Keratinocyte (primary cell): ENCODE measurements around the gene ZNFX1. TPM values are rescaled to one million over a fixed set of nuclear protein-coding genes. Genes with fewer than 3 reads are reported as not detected.

Experiments
- DNase-seq: peaks from one replicate; pipeline ENCODE4 v3.0.0-alpha.2; 2011; ENCODE audit warnings: low read depth, missing footprints, low spot score
- FAIRE-seq: peaks from 2 replicates; lab custom pipeline; 2011; peaks lifted over from hg19 to GRCh38; lab: Jason Lieb, UNC
- H2AFZ ChIP-seq: 2 replicates; pipeline ENCODE4 v1.6.0; 2012; ENCODE audit warnings: low read length, control low read depth, inconsistent platforms; ENCODE audit not compliant: control insufficient read depth
- H3K27ac ChIP-seq: 2 replicates; pipeline ENCODE4 v1.5.1; 2011; ENCODE audit warnings: low read length; ENCODE audit not compliant: control insufficient read depth, insufficient read depth
- H3K27me3 ChIP-seq: 3 replicates; pipeline ENCODE4 v1.6.0; 2011; ENCODE audit warnings: low read length; ENCODE audit not compliant: control insufficient read depth, insufficient read depth; ENCODE audit errors: extremely low read depth
- H3K36me3 ChIP-seq, 2 experiments: 2 replicates in 1 of 2; 3 replicates in 1 of 2; pipeline ENCODE4 v1.5.1; 2011; ENCODE audit warnings: low read length in 2 of 2, mild to moderate bottlenecking in 1 of 2; ENCODE audit not compliant: control insufficient read depth in 2 of 2, insufficient read depth in 2 of 2; ENCODE audit errors: extremely low read depth in 1 of 2
- H3K4me1 ChIP-seq: 3 replicates; pipeline ENCODE4 v1.5.1; 2011; ENCODE audit warnings: low read length; ENCODE audit not compliant: control insufficient read depth, insufficient read depth; ENCODE audit errors: extremely low read depth
- H3K4me2 ChIP-seq: 3 replicates; pipeline ENCODE4 v1.6.0; 2011; ENCODE audit warnings: low read depth, low read length; ENCODE audit not compliant: control insufficient read depth, insufficient read depth; ENCODE audit errors: extremely low read depth
- H3K4me3 ChIP-seq, 3 experiments: fragments of 200-600 bp in 1 of 3; sonication (generic) in 1 of 3; 2 replicates in 2 of 3; 3 replicates in 1 of 3; pipeline ENCODE4 v1.5.1; 2011 to 2016; ENCODE audit warnings: low read length in 3 of 3, mild to moderate bottlenecking in 3 of 3, control low read depth in 2 of 3, inconsistent platforms in 1 of 3, low read depth in 1 of 3, mixed read lengths in 1 of 3, mixed run types in 1 of 3, moderate library complexity in 1 of 3; ENCODE audit not compliant: control insufficient read depth in 2 of 3, insufficient read depth in 2 of 3; ENCODE audit errors: extremely low read depth in 1 of 3
- H3K79me2 ChIP-seq: 2 replicates; pipeline ENCODE4 v1.6.0; 2012; ENCODE audit warnings: low read length; ENCODE audit not compliant: control insufficient read depth, insufficient read depth
- H3K9ac ChIP-seq: 3 replicates; pipeline ENCODE4 v1.6.0; 2011; ENCODE audit warnings: low read length; ENCODE audit not compliant: control insufficient read depth, insufficient read depth; ENCODE audit errors: extremely low read depth
- H3K9me1 ChIP-seq: 3 replicates; pipeline ENCODE4 v1.6.0; 2011; ENCODE audit warnings: low read length; ENCODE audit not compliant: control insufficient read depth, insufficient read depth; ENCODE audit errors: extremely low read depth
- H3K9me3 ChIP-seq: 2 replicates; pipeline ENCODE4 v1.5.1; 2012; ENCODE audit warnings: low read depth, low read length; ENCODE audit not compliant: control insufficient read depth
- H4K20me1 ChIP-seq: 3 replicates; pipeline ENCODE4 v1.6.0; 2011; ENCODE audit warnings: low read length; ENCODE audit not compliant: control insufficient read depth, insufficient read depth; ENCODE audit errors: extremely low read depth
- CTCF ChIP-seq, 3 experiments: IDR thresholded peaks in 1 of 3; conservative IDR thresholded peaks in 1 of 3; optimal IDR thresholded peaks in 1 of 3; 2 replicates in 2 of 3; 3 replicates in 1 of 3; pipeline versions ENCODE3 to v1.5.1; 2011; ENCODE audit warnings: low read length in 3 of 3, mild to moderate bottlenecking in 3 of 3, moderate library complexity in 2 of 3, control low read depth in 1 of 3, inconsistent platforms in 1 of 3; ENCODE audit not compliant: insufficient read depth in 2 of 3; ENCODE audit errors: extremely low read depth in 1 of 3
- EZH2 ChIP-seq: IDR thresholded peaks from one replicate; pipeline ENCODE4 v1.6.1; 2012; ENCODE audit warnings: inconsistent platforms, mild to moderate bottlenecking, low read length, moderate library complexity
- dilution Hi-C: fragments of 300-500 bp; cut with MboI; formaldehyde crosslinking; loops from one replicate; pipeline ENCODE4 v1.7.0; 2020; ENCODE audit warnings: low sequenced_read_pairs; ENCODE audit not compliant: extremely low pct_ligation_motif_present
- polyA plus RNA-seq, 5 experiments: library from polyadenylated mRNA; depleted of rRNA in 3 of 5; stranded (reverse) in 3 of 5; stranded (forward) in 1 of 5; unstranded in 1 of 5; fragments of >200 nt; gene quantifications; 1 replicate in 1 of 5; 2 replicates in 3 of 5; 3 replicates in 1 of 5; pipeline versions ENCODE4 v1.2.1 to v1.2.3, GENCODE V29; 2011 to 2012; ENCODE audit warnings: missing spikeins in 2 of 5, low read depth in 1 of 5, low replicate concordance in 1 of 5

ZNFX1 gene
- polyA plus RNA-seq, 1 donor (not counting 4 experiments of a cell fraction or from before 2014, with no cell fraction given), result 14.2 TPM

DNA sequence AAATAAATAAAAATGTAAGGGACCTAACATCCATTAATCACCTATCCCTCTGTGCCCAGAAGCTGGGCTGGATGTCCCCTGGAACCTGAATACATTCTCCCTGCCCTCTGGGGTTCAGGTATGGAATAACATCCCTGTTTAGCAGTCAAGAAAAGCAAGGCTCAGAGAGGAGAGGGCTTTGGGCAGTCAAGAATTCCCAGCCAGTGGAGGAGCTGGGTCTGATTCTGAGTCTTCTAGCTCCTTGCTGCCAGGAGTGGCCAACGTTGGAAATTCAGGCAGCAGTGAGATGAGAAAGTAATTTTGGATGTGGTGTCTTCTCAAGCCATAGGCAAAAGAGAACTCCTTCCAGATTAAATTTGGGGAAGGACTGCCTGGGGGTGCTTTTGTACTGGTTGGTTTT is 42.6 kb upstream of the ZNFX1 start:
- no peak overlapping the region for H2AFZ ChIP-seq
- dilution Hi-C loops, result loop anchor here (10.0 kb wide), 1 partner anchor 174 kb away; no protein-coding TSS in a partner anchor
- FAIRE-seq, result no peak
- H3K36me3 ChIP-seq, result no peaks in the 10 kb centered on the region
- H4K20me1 ChIP-seq, result no peaks in the 10 kb centered on the region
- H3K9ac ChIP-seq, result no peak overlapping the region
- H3K27ac ChIP-seq, result no peak overlapping the region
- H3K9me3 ChIP-seq, result no peaks in the 10 kb centered on the region
- peaks cover 56% of the 10 kb centered on the region for H3K27me3 ChIP-seq
- no peak overlapping the region for H3K4me3 ChIP-seq
- no peaks in the 10 kb centered on the region for H3K79me2 ChIP-seq
- H3K4me1 ChIP-seq, result peaks cover 4% of the 10 kb centered on the region
- no peak overlapping the region for H3K4me2 ChIP-seq
- TF ChIP-seq CTCF (optimal IDR thresholded peaks at IDR 0.05 in 1 of 3, IDR thresholded peaks at IDR 0.05 in 1 of 3, conservative IDR thresholded peaks at IDR 0.05 in 1 of 3; ENCODE audit: extremely low read depth in 1 of 3, insufficient read depth in 2 of 3, low read length in 3 of 3) (peak; percentile 19 to 53 (median 43)), EZH2 (no peak)
- H3K9me1 ChIP-seq, result no peaks in the 10 kb centered on the region
- DNase-seq, result no peak

- DNase-seq (no peak), FAIRE-seq (no peak)
- no peak for TF ChIP-seq EZH2
- no peak for TF ChIP-seq CTCF (optimal IDR thresholded peaks at IDR 0.05 in 1 of 3, IDR thresholded peaks at IDR 0.05 in 1 of 3, conservative IDR thresholded peaks at IDR 0.05 in 1 of 3; ENCODE audit: extremely low read depth in 1 of 3, insufficient read depth in 2 of 3, low read length in 3 of 3)
- dilution Hi-C loops, result no loop called here
- Histone ChIP-seq H3K9me3 (no peaks in the 10 kb centered on the region), H4K20me1 (no peaks in the 10 kb centered on the region), H3K4me1 (peaks cover 4% of the 10 kb centered on the region), H3K4me2 (no peak overlapping the region), H3K27ac (no peak overlapping the region), H3K9ac (no peak overlapping the region), H3K79me2 (no peaks in the 10 kb centered on the region), H3K4me3 (no peak overlapping the region), H3K27me3 (peaks cover 57% of the 10 kb centered on the region), H3K9me1 (no peaks in the 10 kb centered on the region), H3K36me3 (no peaks in the 10 kb centered on the region), H2AFZ (no peak overlapping the region)
Measured at GRCh38 chr20:49319208-49319809, 41.5 kb upstream of the ZNFX1 start.
